PC-9 (cell line): Measurements from ENCODE around the gene COL24A1. TPM values are rescaled to one million over a fixed set of nuclear protein-coding genes. Genes with fewer than 3 reads are reported as not detected.
"Not testable (repeated sequence)": the region's sequence is repeated elsewhere in the genome, so short reads cannot be mapped to it uniquely, and the experiment has no call there.

ENCODE experiments used
- BruUV-seq: library from RNA; stranded (reverse); fragments of 400-500 nt; replicated peaks from 2 replicates; lab custom pipeline; 2021; lab: Mats Ljungman, UMichigan
- CTCF ChIA-PET: fragments of 300-600 bp; sonication (Branson Sonifier 250); formaldehyde crosslinking; loops from one replicate; lab custom pipeline; 2022; ENCODE audit warnings: antibody characterized with exemption; lab: Charles Lee
- POLR2A ChIA-PET: fragments of 300-600 bp; sonication (Branson Sonifier 250); formaldehyde crosslinking; loops from one replicate; lab custom pipeline; 2022; ENCODE audit warnings: antibody characterized with exemption; ENCODE audit not compliant: unreplicated experiment; lab: Charles Lee
- DNase-seq, 2 experiments: peaks; one replicate each; pipeline versions ENCODE4 v3.0.0 to v3.0.0-alpha.2; 2015 to 2022; ENCODE audit warnings: mixed read lengths in 1 of 2
- H2AFZ ChIP-seq: fragments of 200-600 bp; sonication (generic); 2 replicates; pipeline ENCODE4 v1.8.1; 2017; ENCODE audit warnings: antibody characterized with exemption
- H3F3A ChIP-seq: fragments of 200-600 bp; sonication (generic); 2 replicates; pipeline ENCODE4 v1.8.1; 2017; ENCODE audit warnings: antibody characterized with exemption, mild to moderate bottlenecking, low read depth; ENCODE audit not compliant: insufficient read depth
- H3K27ac ChIP-seq: fragments of 200-600 bp; sonication (generic); 2 replicates; pipeline ENCODE4 v1.6.1; 2016; ENCODE audit warnings: mixed run types
- H3K27me3 ChIP-seq: fragments of 200-600 bp; sonication (generic); 2 replicates; pipeline ENCODE4 v1.6.1; 2016; ENCODE audit warnings: low read depth, mixed run types; ENCODE audit not compliant: insufficient read depth
- H3K36me3 ChIP-seq: fragments of 200-600 bp; sonication (generic); 2 replicates; pipeline ENCODE4 v1.6.1; 2016; ENCODE audit warnings: low read depth, mixed run types
- H3K4me1 ChIP-seq: fragments of 200-600 bp; sonication (generic); replicated peaks from 2 replicates; pipeline ENCODE4 v1.6.1; 2016; ENCODE audit warnings: mixed run types; ENCODE audit not compliant: insufficient read depth
- H3K4me2 ChIP-seq: fragments of 200-600 bp; sonication (generic); 2 replicates; pipeline ENCODE4 v1.6.1; 2017; ENCODE audit warnings: mixed run types
- H3K4me3 ChIP-seq: fragments of 200-600 bp; sonication (generic); 2 replicates; pipeline ENCODE4 v1.6.1; 2016; ENCODE audit warnings: mixed run types
- H3K79me2 ChIP-seq: fragments of 200-600 bp; sonication (generic); 2 replicates; pipeline ENCODE4 v1.6.1; 2017; ENCODE audit warnings: low read depth, mixed run types
- H3K9me2 ChIP-seq: fragments of 200-600 bp; sonication (generic); 2 replicates; pipeline ENCODE4 v1.8.1; 2017; ENCODE audit warnings: mild to moderate bottlenecking; ENCODE audit not compliant: insufficient read depth
- H3K9me3 ChIP-seq: fragments of 200-600 bp; sonication (generic); 2 replicates; pipeline ENCODE4 v1.8.1; 2016; ENCODE audit warnings: low read depth; ENCODE audit not compliant: insufficient read depth
- H4K20me1 ChIP-seq: fragments of 200-600 bp; sonication (generic); 2 replicates; pipeline ENCODE4 v1.8.1; 2017; ENCODE audit not compliant: insufficient read depth
- EZH2 ChIP-seq: fragments of 200-600 bp; sonication (generic); IDR thresholded peaks from 2 replicates; pipeline ENCODE4 v1.8.0; 2017; ENCODE audit warnings: antibody characterized with exemption, low read depth
- intact Hi-C: fragments of 100-400 bp; cut with micrococcal nuclease; formaldehyde crosslinking; loops from one replicate; pipeline ENCODE4 v1.10.0; 2022; ENCODE audit not compliant: unreplicated experiment
- total RNA-seq: library from RNA; stranded (reverse); gene quantifications from 2 replicates; pipeline ENCODE4 v1.2.3, GENCODE V29; 2021
- TF ChIP-seq, protein P1 (sequence below): fragments of 200-600 bp; sonication (generic); conservative IDR thresholded peaks from 2 replicates; pipeline ENCODE4 v1.6.1; 2017; ENCODE audit warnings: mixed run types, antibody characterized with exemption, mild to moderate bottlenecking, moderate library complexity

COL24A1 gene
- total RNA-seq, 1 experiment from 2014 or later, result 0.15 TPM

DNA sequence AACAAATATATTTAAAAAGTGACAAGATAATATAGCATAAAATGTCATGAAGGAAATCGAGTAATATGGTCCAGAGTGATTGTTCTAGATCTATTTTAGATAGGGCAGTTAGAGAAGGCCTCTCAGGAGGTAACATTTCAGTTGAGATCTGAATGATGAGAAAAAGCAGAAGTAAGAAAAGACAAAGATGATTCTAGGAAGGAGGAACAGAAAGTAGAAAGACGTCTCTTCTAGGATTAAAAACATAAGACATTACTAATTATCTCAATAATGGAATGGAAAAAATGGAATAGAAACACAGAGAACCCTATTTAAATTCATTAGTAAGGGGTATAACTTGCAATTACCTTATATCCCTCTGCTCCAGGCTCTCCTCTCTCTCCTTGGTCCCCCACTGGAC lies 318.3 kb downstream of the COL24A1 start:
- Histone ChIP-seq H3K27ac (no peak overlapping the region), H3K9me2 (no peaks in the 10 kb centered on the region), H3K4me2 (no peak overlapping the region), H2AFZ (no peak overlapping the region), H3K4me1 (no peaks in the 10 kb centered on the region), H4K20me1 (no peaks in the 10 kb centered on the region), H3K79me2 (no peaks in the 10 kb centered on the region), H3K36me3 (no peaks in the 10 kb centered on the region), H3K27me3 (no peaks in the 10 kb centered on the region), H3F3A (no peaks in the 10 kb centered on the region), H3K9me3 (no peaks in the 10 kb centered on the region), H3K4me3 (no peak overlapping the region)
- POLR2A ChIA-PET, result no interaction called here
- intact Hi-C loops, result no loop called here
- CTCF ChIA-PET, result no interaction called here
- TF ChIP-seq, protein P1, sequence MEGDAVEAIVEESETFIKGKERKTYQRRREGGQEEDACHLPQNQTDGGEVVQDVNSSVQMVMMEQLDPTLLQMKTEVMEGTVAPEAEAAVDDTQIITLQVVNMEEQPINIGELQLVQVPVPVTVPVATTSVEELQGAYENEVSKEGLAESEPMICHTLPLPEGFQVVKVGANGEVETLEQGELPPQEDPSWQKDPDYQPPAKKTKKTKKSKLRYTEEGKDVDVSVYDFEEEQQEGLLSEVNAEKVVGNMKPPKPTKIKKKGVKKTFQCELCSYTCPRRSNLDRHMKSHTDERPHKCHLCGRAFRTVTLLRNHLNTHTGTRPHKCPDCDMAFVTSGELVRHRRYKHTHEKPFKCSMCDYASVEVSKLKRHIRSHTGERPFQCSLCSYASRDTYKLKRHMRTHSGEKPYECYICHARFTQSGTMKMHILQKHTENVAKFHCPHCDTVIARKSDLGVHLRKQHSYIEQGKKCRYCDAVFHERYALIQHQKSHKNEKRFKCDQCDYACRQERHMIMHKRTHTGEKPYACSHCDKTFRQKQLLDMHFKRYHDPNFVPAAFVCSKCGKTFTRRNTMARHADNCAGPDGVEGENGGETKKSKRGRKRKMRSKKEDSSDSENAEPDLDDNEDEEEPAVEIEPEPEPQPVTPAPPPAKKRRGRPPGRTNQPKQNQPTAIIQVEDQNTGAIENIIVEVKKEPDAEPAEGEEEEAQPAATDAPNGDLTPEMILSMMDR, result no peak
- no peak for TF ChIP-seq EZH2
- no TSS peak for BruUV-seq
- DNase-seq, result no peak

DNA sequence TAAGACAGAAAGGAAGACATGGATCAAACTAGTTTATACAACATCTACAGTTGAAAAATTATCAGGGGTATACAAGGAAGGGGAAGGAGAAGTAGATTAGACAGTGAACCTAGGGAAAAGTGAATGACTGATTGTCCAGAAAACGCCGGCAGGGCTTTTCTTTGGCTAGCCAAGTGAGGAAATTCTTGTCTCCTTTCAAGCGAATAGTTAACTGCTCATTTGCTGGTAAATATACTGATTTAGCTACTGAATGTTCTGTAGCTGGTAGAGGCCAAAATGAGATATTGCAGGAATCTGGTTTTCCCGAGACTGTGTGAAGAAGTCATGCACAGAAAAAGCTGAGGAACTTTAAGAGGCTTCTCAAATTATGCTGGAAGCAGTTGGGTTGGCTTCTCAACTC lies 319.8 kb downstream of the COL24A1 start:
- H3K9me3 ChIP-seq, result no peaks in the 10 kb centered on the region
- no peak overlapping the region for H2AFZ ChIP-seq
- no peak for TF ChIP-seq EZH2
- H3K27ac ChIP-seq, result no peak overlapping the region
- POLR2A ChIA-PET, result interaction anchor here (0.6 to 0.7 kb wide), 2 partner anchors 809 to 923 kb away, joined by 3 to 5 read pairs; no protein-coding TSS in a partner anchor
- H3K36me3 ChIP-seq, result no peaks in the 10 kb centered on the region
- no peaks in the 10 kb centered on the region for H3K9me2 ChIP-seq
- H3K27me3 ChIP-seq, result no peaks in the 10 kb centered on the region
- no peaks in the 10 kb centered on the region for H3F3A ChIP-seq
- no peak overlapping the region for H3K4me3 ChIP-seq
- CTCF ChIA-PET, result no interaction called here
- H3K4me1 ChIP-seq, result no peaks in the 10 kb centered on the region
- intact Hi-C loops, result no loop called here
- no peak overlapping the region for H3K4me2 ChIP-seq
- DNase-seq, result no peak
- no peaks in the 10 kb centered on the region for H3K79me2 ChIP-seq
- no TSS peak for BruUV-seq
- H4K20me1 ChIP-seq, result no peaks in the 10 kb centered on the region

DNA sequence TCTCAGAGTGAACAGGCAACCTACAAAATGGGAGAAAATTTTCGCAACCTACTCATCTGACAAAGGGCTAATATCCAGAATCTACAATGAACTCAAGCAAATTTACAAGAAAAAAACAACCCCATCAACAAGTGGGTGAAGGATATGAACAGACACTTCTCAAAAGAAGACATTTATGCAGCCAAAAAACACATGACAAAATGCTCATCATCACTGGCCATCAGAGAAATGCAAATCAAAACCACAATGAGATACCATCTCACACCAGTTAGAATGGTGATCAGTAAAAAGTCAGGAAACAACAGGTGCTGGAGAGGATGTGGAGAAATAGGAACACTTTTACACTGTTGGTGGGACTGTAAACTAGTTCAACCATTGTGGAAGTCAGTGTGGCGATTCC lies 323.4 kb downstream of the COL24A1 start:
- H3K79me2 ChIP-seq, BruUV-seq, H3K4me1 ChIP-seq, H3F3A ChIP-seq, DNase-seq, H3K4me3 ChIP-seq, H3K9me2 ChIP-seq, H2AFZ ChIP-seq, H3K36me3 ChIP-seq, H4K20me1 ChIP-seq, H3K27ac ChIP-seq, POLR2A ChIA-PET, H3K4me2 ChIP-seq, intact Hi-C loops, CTCF ChIA-PET, H3K27me3 ChIP-seq, H3K9me3 ChIP-seq: not testable (repeated sequence)

DNA sequence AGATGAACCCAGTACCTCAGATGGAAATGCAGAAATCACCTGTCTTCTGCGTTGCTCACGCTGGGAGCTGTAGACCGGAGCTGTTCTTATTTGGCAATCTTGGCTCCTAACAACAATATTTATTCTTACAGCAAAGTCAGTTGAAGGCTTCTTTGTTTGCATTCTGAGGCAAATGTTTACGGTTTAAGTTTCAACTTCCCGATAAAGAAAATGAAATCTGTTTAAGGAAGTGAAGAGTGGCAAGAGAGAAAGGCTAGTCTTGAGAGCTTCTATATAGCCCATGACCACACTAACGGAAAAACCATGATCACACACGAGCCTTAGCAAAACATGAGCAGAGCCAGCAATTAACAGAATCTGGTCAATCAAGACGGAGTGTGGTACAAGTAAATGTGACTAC lies 325.7 kb downstream of the COL24A1 start:
- TF ChIP-seq, protein P1, result no peak
- TF ChIP-seq EZH2, result no peak
- H3K4me2 ChIP-seq, result no peak overlapping the region
- no peaks in the 10 kb centered on the region for H3K27me3 ChIP-seq
- no peaks in the 10 kb centered on the region for H3K9me3 ChIP-seq
- no peaks in the 10 kb centered on the region for H3K9me2 ChIP-seq
- H3K79me2 ChIP-seq, result no peaks in the 10 kb centered on the region
- no TSS peak for BruUV-seq
- H3K4me1 ChIP-seq, result no peaks in the 10 kb centered on the region
- no peak overlapping the region for H2AFZ ChIP-seq
- intact Hi-C loops, result no loop called here
- H4K20me1 ChIP-seq, result no peaks in the 10 kb centered on the region
- ChIA-PET CTCF (no interaction called here), POLR2A (no interaction called here)
- no peak overlapping the region for H3K4me3 ChIP-seq
- 0 out of 2 replicates have a peak, but pooled peaks cover 3% of the 10 kb centered on the region for H3F3A ChIP-seq
- H3K36me3 ChIP-seq, result no peaks in the 10 kb centered on the region
- no peak for DNase-seq
- H3K27ac ChIP-seq, result no peak overlapping the region
